Heart left ventricle (tissue), 13 donors: Measurements from ENCODE around the gene ELANE.

Experiments
- POLR2A ChIP-seq, 2 donors: fragments of 450-650 bp; IDR thresholded peaks; one replicate each; pipeline ENCODE4 v1.6.1; 2017; ENCODE audit warnings: antibody characterized with exemption in 2 of 2, mild to moderate bottlenecking in 2 of 2, moderate library complexity in 2 of 2
- TF ChIP-seq, protein P1 (sequence below), 12 donors: fragments of 200-600 bp; sonication (generic) in 4 of 12; IDR thresholded peaks; one replicate each; pipeline versions ENCODE4 v1.5.0 to v1.8.0; 2018 to 2022; ENCODE audit warnings: antibody characterized with exemption in 12 of 12, mild to moderate bottlenecking in 5 of 12
- donor health status: ischemic (EF 13 %, LVEDD 7.1; RV severe dilation, severe dysfunction).
- donor health status: DM: no; HTN: yes; CAD: no.
- donor health status: DM: no; HTN: no; CAD: no.
- donor health status: ischemic (EF 25% LVEDD 6.9; RV normal size, moderate dysfunction).
- donor health status: ischemic (EF 25% LVEDD 5.7; RV mildly dilated, moderate dysfunction).
- donor health status: ischemic (EF 35%, LVEDD 5.7; RV mildly dilated, moderate dysfunction).
- donor health status: nonischemic (EF 11% LVEDD 7.7; RV severe dilation, severe dysfunction).
- donor health status: DM: yes; HTN: yes; CAD: no.
- donor health status: PGD.
- donor health status: ischemic (EF 29% LVEDD 5.4; RV normal size, mild dysfunction).
- donor health status: nonischemic (EF 23%, LVEDD 6.1; RV moderate dilation, normal function).

DNA sequence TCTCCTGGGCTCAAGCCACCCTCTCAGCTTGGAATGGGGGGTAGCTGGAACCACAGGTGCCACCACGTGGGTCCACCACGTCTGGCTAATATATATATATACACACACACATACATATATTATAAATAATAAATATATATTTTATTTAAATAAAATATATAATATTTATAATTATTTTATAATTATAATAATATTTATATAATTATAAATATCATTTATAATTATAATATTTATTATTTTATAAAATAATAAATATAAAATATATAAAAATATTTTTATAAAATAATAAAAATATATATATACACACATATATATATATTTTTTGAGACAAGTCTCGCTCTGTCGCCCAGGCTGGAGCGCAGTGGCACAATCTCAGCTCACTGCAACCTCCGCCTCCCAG is 2.4 kb downstream of the ELANE start:
- TF ChIP-seq, protein P1, sequence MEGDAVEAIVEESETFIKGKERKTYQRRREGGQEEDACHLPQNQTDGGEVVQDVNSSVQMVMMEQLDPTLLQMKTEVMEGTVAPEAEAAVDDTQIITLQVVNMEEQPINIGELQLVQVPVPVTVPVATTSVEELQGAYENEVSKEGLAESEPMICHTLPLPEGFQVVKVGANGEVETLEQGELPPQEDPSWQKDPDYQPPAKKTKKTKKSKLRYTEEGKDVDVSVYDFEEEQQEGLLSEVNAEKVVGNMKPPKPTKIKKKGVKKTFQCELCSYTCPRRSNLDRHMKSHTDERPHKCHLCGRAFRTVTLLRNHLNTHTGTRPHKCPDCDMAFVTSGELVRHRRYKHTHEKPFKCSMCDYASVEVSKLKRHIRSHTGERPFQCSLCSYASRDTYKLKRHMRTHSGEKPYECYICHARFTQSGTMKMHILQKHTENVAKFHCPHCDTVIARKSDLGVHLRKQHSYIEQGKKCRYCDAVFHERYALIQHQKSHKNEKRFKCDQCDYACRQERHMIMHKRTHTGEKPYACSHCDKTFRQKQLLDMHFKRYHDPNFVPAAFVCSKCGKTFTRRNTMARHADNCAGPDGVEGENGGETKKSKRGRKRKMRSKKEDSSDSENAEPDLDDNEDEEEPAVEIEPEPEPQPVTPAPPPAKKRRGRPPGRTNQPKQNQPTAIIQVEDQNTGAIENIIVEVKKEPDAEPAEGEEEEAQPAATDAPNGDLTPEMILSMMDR (IDR thresholded peaks at IDR 0.05) = no peak
- no peak for TF ChIP-seq POLR2A (IDR thresholded peaks at IDR 0.05)
